Nephron (organoid): Measurements from ENCODE around the gene SUMO3.

ENCODE experiments used
- H3K27ac Mint-ChIP-seq, 3 experiments: 2 replicates each; pipeline ENCODE4 v1.8.0; 2020; ENCODE audit warnings: mixed read lengths in 3 of 3, mild to moderate bottlenecking in 2 of 3, moderate library complexity in 1 of 3
- H3K27me3 Mint-ChIP-seq: 2 replicates; pipeline ENCODE4 v1.8.0; 2021; ENCODE audit warnings: low read depth, mild to moderate bottlenecking, moderate library complexity, mixed read lengths
- H3K36me3 Mint-ChIP-seq: 2 replicates; pipeline ENCODE4 v1.8.0; 2020; ENCODE audit warnings: low read depth, mixed read lengths
- H3K4me1 Mint-ChIP-seq: 2 replicates; pipeline ENCODE4 v1.8.0; 2020; ENCODE audit warnings: mixed read lengths
- H3K4me3 Mint-ChIP-seq, 3 experiments: 2 replicates each; pipeline ENCODE4 v1.8.0; 2020; ENCODE audit warnings: mild to moderate bottlenecking in 3 of 3, mixed read lengths in 3 of 3, moderate library complexity in 2 of 3
- H3K9me3 Mint-ChIP-seq: 2 replicates; pipeline ENCODE4 v1.8.0; 2020; ENCODE audit warnings: mixed read lengths
- TF ChIP-seq, protein P1 (sequence below), 3 experiments: fragments of 200-600 bp; sonication (generic); IDR thresholded peaks; one replicate each; pipeline ENCODE4 v1.5.0; 2021; ENCODE audit warnings: antibody characterized with exemption in 3 of 3; ENCODE audit not compliant: unreplicated experiment in 3 of 3

SUMO3 gene

DNA sequence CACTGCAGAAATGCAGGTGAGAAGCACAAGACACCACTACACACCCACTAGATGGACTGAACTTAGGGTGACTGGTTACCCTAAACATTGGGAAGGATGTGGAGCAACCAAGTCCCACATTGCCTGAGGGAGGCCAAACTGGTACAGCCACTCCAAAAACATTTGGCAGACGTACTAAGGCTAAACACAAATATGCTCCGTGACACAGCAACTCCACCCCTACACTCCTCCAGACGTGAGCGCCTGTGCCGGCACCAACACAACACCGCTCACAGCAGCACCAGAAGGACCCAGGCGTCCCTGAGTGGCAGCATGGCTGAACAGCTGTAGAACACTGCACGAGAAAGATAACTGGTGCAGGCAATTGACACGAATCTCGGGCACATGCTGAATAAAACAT, 40.9 kb upstream of the SUMO3 start:
- H3K36me3 Mint-ChIP-seq, result peaks cover 72% of the 10 kb centered on the region
- H3K27me3 Mint-ChIP-seq, result no peaks in the 10 kb centered on the region
- no peak overlapping the region for H3K4me3 Mint-ChIP-seq
- peaks cover 14% of the 10 kb centered on the region for H3K4me1 Mint-ChIP-seq
- H3K27ac Mint-ChIP-seq, result no peak overlapping the region
- no peaks in the 10 kb centered on the region for H3K9me3 Mint-ChIP-seq
- TF ChIP-seq, protein P1, sequence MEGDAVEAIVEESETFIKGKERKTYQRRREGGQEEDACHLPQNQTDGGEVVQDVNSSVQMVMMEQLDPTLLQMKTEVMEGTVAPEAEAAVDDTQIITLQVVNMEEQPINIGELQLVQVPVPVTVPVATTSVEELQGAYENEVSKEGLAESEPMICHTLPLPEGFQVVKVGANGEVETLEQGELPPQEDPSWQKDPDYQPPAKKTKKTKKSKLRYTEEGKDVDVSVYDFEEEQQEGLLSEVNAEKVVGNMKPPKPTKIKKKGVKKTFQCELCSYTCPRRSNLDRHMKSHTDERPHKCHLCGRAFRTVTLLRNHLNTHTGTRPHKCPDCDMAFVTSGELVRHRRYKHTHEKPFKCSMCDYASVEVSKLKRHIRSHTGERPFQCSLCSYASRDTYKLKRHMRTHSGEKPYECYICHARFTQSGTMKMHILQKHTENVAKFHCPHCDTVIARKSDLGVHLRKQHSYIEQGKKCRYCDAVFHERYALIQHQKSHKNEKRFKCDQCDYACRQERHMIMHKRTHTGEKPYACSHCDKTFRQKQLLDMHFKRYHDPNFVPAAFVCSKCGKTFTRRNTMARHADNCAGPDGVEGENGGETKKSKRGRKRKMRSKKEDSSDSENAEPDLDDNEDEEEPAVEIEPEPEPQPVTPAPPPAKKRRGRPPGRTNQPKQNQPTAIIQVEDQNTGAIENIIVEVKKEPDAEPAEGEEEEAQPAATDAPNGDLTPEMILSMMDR (IDR thresholded peaks at IDR 0.05; ENCODE audit: unreplicated experiment in 3 of 3), result no peak

DNA sequence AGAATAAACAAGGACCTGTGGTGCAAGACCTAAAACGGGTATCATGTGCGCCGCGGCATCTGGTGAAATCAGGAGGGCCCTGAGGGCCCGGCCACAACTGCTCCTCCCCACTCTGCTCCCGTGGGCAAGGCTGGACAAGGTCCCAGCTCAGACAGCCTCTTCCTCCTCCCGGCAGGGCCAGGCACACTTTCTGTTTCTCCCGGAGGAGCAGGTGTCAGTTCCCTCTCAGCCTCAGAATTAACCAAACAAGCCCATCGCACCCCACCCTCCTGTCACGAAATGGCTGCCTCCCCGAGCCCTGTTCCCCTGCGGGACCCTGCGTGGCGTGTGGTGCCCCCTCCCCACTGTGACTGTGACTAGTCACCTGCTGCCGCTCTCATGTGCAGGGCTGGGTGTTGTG, 40.4 kb upstream of the SUMO3 start:
- Mint-ChIP-seq H3K4me3 (no peak overlapping the region), H3K27ac (no peak overlapping the region), H3K36me3 (peaks cover 72% of the 10 kb centered on the region), H3K27me3 (no peaks in the 10 kb centered on the region), H3K4me1 (peaks cover 9% of the 10 kb centered on the region), H3K9me3 (no peaks in the 10 kb centered on the region)
- TF ChIP-seq, protein P1 (IDR thresholded peaks at IDR 0.05; ENCODE audit: unreplicated experiment in 3 of 3), result no peak

DNA sequence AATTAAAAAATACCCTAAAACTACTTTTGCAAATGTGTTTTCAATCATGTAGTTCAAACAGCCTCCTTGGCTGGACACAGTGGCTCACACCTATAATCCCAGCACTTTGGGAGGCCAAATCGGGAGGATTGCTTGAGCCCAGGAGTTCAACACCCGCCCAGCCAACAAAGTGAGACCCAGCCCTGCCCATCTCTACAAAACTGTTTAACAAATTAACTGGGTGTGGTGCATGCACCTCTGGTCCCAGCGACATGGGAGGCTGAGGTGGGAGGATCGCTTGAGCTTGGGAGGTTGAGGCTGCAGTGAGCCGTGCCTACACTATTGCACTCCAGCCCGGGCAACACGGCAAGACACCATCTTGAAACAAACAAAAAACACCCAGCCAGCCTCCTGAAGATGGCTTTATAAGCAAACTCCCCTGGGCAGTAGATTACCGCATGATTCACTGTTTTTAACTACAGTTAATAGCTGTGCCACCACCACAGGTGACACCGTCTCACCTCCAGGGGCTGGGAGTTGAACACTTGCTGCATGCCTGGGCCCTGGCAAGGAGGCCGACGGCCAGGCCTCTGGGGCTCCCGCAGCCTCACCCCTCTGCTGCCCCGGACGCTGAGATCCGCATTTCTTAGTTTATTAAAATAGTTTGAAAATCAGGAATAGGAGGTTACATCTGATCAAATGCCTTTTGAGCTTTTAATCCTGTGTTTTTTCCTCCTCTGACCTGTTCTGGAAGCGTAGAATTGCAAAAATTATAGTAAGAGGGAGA, 39.4 kb upstream of the SUMO3 start:
- no peak overlapping the region for H3K27ac Mint-ChIP-seq
- TF ChIP-seq, protein P1 (IDR thresholded peaks at IDR 0.05; ENCODE audit: unreplicated experiment in 3 of 3), result no peak
- H3K36me3 Mint-ChIP-seq, result peaks cover 79% of the 10 kb centered on the region
- peaks cover 8% of the 10 kb centered on the region for H3K4me1 Mint-ChIP-seq
- no peaks in the 10 kb centered on the region for H3K27me3 Mint-ChIP-seq
- H3K9me3 Mint-ChIP-seq, result no peaks in the 10 kb centered on the region
- H3K4me3 Mint-ChIP-seq, result no peak overlapping the region

DNA sequence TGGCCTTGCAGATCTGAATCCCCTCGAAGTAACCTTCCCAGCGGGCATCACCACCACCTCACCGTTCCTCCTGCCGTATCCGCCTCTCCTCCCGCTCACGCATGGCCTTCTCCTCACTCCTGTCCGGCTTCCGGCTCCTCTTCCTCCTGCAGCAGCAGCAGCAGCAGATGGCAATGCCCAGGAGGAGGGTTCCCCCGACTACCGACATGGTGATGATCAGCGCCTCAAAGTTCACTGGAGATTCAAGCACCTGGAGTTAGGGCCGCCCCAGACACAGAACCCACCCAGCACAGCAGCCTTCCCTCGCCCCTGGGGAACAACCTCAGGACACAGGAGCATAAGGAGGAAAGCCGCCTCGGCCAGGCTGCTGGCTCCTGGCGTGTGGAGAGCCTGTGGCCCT, 38.3 kb upstream of the SUMO3 start:
- no peak overlapping the region for H3K4me3 Mint-ChIP-seq
- H3K9me3 Mint-ChIP-seq, result no peaks in the 10 kb centered on the region
- H3K27me3 Mint-ChIP-seq, result no peaks in the 10 kb centered on the region
- H3K36me3 Mint-ChIP-seq, result peaks cover 82% of the 10 kb centered on the region
- no peak overlapping the region for H3K27ac Mint-ChIP-seq
- H3K4me1 Mint-ChIP-seq, result no peaks in the 10 kb centered on the region
- TF ChIP-seq, protein P1 (IDR thresholded peaks at IDR 0.05; ENCODE audit: unreplicated experiment in 3 of 3), result no peak

DNA sequence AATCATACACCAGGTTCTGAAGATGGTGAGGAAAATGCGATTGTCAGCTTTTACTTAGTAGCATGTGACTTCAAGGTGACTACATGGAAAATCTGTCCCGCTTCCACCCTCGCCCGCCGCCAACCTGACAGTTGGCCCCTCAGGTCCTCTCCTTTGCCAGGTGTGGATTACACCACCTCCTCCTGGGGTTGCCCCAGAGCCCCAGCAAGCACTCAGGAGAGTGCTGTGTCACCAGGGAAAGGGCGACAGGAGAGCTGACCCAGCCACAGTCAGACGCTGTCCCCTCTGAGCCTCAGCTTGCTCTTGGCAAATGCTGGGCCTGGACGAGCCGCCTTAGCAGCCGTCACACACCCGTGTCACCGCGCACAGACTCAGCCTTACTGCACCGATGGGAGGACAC, 37.7 kb upstream of the SUMO3 start:
- H3K9me3 Mint-ChIP-seq, result no peaks in the 10 kb centered on the region
- H3K27ac Mint-ChIP-seq, result no peak overlapping the region
- no peak overlapping the region for H3K4me3 Mint-ChIP-seq
- H3K36me3 Mint-ChIP-seq, result peaks cover 81% of the 10 kb centered on the region
- TF ChIP-seq, protein P1 (IDR thresholded peaks at IDR 0.05; ENCODE audit: unreplicated experiment in 3 of 3), result no peak
- no peaks in the 10 kb centered on the region for H3K27me3 Mint-ChIP-seq
- no peaks in the 10 kb centered on the region for H3K4me1 Mint-ChIP-seq
